GM12872 (cell line): Measurements from ENCODE around the gene FZR1.

Experiments
- TF ChIP-seq, protein P1 (sequence below): IDR thresholded peaks from 3 replicates; pipeline ENCODE4 v1.5.1; 2011; ENCODE audit warnings: low read depth, mild to moderate bottlenecking, low read length, moderate library complexity; ENCODE audit not compliant: insufficient read depth

FZR1 gene

GRCh38 chr19:3505598-3506383 is at the start of gene FZR1:
TSS of gene FZR1 (plus strand) at chr19:3506311. CDS start at chr19:3522990, 16,679 bp downstream.
- TF ChIP-seq, protein P1, sequence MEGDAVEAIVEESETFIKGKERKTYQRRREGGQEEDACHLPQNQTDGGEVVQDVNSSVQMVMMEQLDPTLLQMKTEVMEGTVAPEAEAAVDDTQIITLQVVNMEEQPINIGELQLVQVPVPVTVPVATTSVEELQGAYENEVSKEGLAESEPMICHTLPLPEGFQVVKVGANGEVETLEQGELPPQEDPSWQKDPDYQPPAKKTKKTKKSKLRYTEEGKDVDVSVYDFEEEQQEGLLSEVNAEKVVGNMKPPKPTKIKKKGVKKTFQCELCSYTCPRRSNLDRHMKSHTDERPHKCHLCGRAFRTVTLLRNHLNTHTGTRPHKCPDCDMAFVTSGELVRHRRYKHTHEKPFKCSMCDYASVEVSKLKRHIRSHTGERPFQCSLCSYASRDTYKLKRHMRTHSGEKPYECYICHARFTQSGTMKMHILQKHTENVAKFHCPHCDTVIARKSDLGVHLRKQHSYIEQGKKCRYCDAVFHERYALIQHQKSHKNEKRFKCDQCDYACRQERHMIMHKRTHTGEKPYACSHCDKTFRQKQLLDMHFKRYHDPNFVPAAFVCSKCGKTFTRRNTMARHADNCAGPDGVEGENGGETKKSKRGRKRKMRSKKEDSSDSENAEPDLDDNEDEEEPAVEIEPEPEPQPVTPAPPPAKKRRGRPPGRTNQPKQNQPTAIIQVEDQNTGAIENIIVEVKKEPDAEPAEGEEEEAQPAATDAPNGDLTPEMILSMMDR = no peak

- TF ChIP-seq, protein P1 = no peak
Observed at GRCh38 chr19:3456925-3457527, 49.1 kb upstream of the FZR1 start.

DNA sequence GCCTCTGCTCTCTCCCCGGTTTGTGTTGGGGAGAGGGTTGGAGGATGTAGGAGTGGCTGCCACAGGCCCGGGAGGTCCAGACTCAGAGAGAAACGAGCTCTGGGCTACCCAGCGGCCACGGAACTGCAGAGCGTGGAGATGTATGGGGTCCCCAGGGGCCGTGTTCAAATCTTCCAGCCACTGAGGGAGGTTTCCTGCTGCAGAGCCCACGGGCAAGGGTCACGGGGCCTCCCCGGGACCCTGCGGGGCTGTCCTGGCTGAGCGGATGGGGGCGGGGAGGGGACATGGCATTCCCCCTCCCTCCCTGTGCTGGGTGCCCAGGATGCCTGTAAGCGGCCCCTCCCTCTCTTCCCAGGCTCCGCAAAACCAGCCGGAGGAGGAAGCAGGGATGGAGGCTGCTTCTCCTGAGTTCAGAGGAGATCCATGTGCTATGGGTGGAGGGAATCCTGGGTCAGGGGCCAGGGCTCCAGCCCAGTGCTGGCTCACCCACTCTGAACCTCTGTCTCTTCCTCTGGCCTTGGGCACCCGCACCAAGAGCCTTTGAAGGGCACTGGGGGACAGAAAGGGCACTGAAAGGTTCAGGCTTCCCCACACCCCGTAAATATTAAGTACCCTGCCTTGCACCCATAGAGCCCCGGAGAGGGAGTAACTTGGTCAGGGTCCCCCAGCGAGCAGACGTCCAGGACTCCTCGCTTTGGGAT is 48.4 kb upstream of the FZR1 start:
- TF ChIP-seq, protein P1 = no peak

GRCh38 chr19:3458229-3459088 is 47.7 kb upstream of the FZR1 start:
- TF ChIP-seq, protein P1 = no peak

- TF ChIP-seq, protein P1 = no peak
Observed at GRCh38 chr19:3459089-3459881, 46.8 kb upstream of the FZR1 start.

GRCh38 chr19:3459965-3460582 is 46.0 kb upstream of the FZR1 start:
- TF ChIP-seq, protein P1 = no peak
